GM10266 (cell line): ENCODE measurements around the gene RGL2.

Source experiments
- DNase-seq: peaks from one replicate; pipeline ENCODE4 v3.0.0; 2012; ENCODE audit errors: extremely low spot score
- TF ChIP-seq, protein P1 (sequence below): IDR thresholded peaks from 2 replicates; pipeline ENCODE4 v1.5.1; 2012; ENCODE audit warnings: mild to moderate bottlenecking, low read depth; ENCODE audit not compliant: control insufficient read depth, insufficient read depth; ENCODE audit errors: missing control alignments

Gene RGL2

DNA sequence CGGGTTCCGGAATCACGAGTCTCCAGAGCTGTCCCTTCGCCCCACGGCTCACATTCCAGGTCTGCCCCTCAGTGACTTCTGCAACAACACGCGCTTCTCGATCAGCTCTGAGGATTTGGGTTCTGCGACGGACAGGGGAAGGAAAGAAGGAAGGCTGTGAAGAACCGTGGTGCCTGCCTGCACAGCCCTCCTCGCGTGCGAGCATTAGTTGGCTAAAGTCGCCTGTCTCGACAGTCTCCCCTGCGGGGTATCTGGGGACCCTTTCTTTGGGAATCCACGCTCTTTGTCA is 50.2 kb downstream of the RGL2 start:
- no peak for DNase-seq

DNA sequence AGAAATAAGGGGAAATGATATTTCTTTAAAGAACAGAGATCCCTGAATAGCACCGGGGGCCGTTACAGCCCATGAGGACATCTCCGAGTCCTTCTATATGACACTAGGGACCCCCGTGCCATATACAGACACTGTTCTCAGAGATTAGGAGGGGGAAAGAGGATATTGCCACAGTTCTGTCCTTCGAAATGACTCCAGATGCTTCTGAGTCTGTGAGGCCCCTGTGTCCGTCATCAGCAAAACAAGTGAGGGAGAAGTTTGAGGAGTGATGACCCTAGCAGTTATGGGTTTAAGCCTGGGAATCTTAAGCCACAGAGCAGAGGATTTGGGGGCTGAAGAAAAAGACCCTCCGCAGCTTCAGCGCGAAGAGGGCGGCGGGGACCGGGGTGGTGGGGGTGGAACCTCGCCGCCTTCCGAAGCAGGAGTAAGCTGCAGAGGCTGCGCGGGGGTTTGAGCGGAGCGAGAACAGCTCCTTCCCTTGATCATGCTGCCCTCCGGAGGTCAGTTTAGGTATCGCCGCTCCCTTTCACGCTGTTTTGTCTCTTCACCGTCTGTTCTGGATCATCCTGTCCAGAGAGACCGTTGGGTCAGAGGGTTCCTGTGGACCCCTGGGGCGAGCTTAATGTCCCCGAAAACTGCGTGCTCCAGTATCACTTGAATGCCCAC is 50.6 kb downstream of the RGL2 start:
- TF ChIP-seq, protein P1, sequence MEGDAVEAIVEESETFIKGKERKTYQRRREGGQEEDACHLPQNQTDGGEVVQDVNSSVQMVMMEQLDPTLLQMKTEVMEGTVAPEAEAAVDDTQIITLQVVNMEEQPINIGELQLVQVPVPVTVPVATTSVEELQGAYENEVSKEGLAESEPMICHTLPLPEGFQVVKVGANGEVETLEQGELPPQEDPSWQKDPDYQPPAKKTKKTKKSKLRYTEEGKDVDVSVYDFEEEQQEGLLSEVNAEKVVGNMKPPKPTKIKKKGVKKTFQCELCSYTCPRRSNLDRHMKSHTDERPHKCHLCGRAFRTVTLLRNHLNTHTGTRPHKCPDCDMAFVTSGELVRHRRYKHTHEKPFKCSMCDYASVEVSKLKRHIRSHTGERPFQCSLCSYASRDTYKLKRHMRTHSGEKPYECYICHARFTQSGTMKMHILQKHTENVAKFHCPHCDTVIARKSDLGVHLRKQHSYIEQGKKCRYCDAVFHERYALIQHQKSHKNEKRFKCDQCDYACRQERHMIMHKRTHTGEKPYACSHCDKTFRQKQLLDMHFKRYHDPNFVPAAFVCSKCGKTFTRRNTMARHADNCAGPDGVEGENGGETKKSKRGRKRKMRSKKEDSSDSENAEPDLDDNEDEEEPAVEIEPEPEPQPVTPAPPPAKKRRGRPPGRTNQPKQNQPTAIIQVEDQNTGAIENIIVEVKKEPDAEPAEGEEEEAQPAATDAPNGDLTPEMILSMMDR, result peak; percentile 98

More for the DNA sequence above, 50.2 kb downstream of the RGL2 start:
- TF ChIP-seq, protein P1, result no peak

DNA sequence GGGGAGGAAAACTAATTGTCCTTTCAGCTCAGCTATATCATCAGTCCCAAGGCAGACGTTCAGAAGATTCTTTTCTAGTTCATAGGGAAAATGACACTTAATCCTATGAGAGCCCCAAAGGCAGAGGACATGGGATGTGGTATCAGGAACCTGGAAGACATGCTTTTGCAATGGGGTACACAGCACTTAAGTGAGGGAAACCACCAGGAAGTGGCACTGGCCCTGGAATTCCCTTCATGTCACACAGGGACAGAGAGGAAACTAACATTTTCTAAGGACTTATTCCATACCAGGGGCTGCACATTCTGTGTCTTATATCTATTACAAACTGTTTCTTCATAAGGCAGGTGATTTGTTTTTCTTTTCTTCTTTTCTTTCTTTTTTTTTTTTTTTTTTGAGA is 55.3 kb downstream of the RGL2 start:
- DNase-seq, result no peak
- TF ChIP-seq, protein P1, result no peak

More for the DNA sequence above, 50.6 kb downstream of the RGL2 start:
- peak; percentile 64 for DNase-seq

DNA sequence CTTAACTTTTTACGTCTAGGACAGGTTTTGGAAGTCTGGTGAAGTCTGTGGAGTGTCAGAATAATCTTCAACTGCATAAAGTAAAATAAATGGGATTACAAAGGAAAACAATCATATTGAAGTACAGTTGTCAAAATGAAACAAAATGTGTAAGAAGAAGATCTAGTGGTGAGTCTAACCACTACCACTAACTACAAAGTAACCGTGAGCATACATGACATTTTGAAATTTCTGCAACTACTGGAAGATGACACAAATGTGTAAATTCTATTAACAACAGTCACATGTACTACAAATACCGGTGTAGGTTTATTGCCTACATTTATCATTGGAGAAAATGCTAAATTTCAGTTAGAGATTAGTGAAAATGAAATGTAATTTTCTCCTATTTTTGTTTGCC is 56.8 kb downstream of the RGL2 start:
- TF ChIP-seq, protein P1, result no peak
- no peak for DNase-seq
